Ishikawa (cell line): ENCODE measurements around the gene CCDC102B.

Experiments used
- CEBPB ChIP-seq: IDR thresholded peaks from 2 replicates; pipeline ENCODE4 v1.6.1; 2012
- CREB1 ChIP-seq: IDR thresholded peaks from 2 replicates; pipeline ENCODE4 v1.6.1; 2012; ENCODE audit warnings: low read depth
- EGR1 ChIP-seq: IDR thresholded peaks from 2 replicates; pipeline ENCODE4 v1.6.1; 2012
- EP300 ChIP-seq: IDR thresholded peaks from 2 replicates; pipeline ENCODE4 v1.6.1; 2012; ENCODE audit warnings: borderline replicate concordance
- FOXM1 ChIP-seq: IDR thresholded peaks from 2 replicates; pipeline ENCODE4 v1.6.1; 2012; ENCODE audit warnings: low read depth, borderline replicate concordance
- NFIC ChIP-seq: IDR thresholded peaks from 2 replicates; pipeline ENCODE4 v1.6.1; 2012
- RAD21 ChIP-seq: IDR thresholded peaks from 2 replicates; pipeline ENCODE4 v1.6.1; 2012; ENCODE audit warnings: low read depth
- TAF1 ChIP-seq: IDR thresholded peaks from 2 replicates; pipeline ENCODE4 v1.6.1; 2012; ENCODE audit warnings: low read depth, mild to moderate bottlenecking
- TCF12 ChIP-seq: IDR thresholded peaks from 2 replicates; pipeline ENCODE4 v1.6.1; 2012; ENCODE audit warnings: low read depth
- TEAD4 ChIP-seq: IDR thresholded peaks from 2 replicates; pipeline ENCODE4 v1.6.1; 2012
- YY1 ChIP-seq: IDR thresholded peaks from 2 replicates; pipeline ENCODE4 v1.6.1; 2012; ENCODE audit warnings: low read depth
- ZBTB7A ChIP-seq: IDR thresholded peaks from 2 replicates; pipeline ENCODE4 v1.6.1; 2012; ENCODE audit warnings: low read depth
- TF ChIP-seq, protein P1 (sequence below): IDR thresholded peaks from 2 replicates; pipeline ENCODE4 v1.6.1; 2012
- TF ChIP-seq, protein P2 (sequence below): IDR thresholded peaks from 2 replicates; pipeline ENCODE4 v1.6.1; 2012; ENCODE audit warnings: low read depth, mild to moderate bottlenecking
- TF ChIP-seq, protein P3 (sequence below): IDR thresholded peaks from 2 replicates; pipeline ENCODE4 v1.6.1; 2012

CCDC102B gene

DNA sequence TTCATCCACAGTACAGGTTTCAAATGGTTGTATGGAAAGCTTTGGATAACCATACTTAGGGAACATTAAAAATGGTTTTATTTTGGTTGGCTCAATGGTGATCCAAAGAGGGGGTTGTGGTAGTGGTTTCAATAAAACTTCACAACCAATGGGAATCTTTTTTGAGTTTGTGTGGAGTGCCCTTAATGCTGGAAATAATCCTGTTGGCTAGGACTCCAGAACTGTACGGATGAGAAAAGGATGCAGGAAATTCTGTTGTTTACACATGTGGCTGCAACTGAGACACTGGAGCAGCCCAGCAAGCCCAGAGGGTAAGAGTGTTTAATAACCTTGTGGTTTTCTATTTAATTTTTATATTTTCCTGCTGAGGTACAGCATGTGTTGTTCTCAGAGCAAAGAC lies at the start of gene CCDC102B:
CCDC102B (plus strand) TSS at position 210 of the 400 bp plus-strand sequence. CDS start 38,684 bp downstream, outside the sequence.
- TF ChIP-seq, protein P1, sequence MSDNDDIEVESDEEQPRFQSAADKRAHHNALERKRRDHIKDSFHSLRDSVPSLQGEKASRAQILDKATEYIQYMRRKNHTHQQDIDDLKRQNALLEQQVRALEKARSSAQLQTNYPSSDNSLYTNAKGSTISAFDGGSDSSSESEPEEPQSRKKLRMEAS, result no peak
- TF ChIP-seq YY1 (no peak), EP300 (no peak), EGR1 (no peak), RAD21 (no peak), FOXM1 (no peak), CREB1 (no peak), CEBPB (no peak), TEAD4 (no peak), ZBTB7A (no peak), TAF1 (no peak), NFIC (no peak)
- TF ChIP-seq, protein P2, sequence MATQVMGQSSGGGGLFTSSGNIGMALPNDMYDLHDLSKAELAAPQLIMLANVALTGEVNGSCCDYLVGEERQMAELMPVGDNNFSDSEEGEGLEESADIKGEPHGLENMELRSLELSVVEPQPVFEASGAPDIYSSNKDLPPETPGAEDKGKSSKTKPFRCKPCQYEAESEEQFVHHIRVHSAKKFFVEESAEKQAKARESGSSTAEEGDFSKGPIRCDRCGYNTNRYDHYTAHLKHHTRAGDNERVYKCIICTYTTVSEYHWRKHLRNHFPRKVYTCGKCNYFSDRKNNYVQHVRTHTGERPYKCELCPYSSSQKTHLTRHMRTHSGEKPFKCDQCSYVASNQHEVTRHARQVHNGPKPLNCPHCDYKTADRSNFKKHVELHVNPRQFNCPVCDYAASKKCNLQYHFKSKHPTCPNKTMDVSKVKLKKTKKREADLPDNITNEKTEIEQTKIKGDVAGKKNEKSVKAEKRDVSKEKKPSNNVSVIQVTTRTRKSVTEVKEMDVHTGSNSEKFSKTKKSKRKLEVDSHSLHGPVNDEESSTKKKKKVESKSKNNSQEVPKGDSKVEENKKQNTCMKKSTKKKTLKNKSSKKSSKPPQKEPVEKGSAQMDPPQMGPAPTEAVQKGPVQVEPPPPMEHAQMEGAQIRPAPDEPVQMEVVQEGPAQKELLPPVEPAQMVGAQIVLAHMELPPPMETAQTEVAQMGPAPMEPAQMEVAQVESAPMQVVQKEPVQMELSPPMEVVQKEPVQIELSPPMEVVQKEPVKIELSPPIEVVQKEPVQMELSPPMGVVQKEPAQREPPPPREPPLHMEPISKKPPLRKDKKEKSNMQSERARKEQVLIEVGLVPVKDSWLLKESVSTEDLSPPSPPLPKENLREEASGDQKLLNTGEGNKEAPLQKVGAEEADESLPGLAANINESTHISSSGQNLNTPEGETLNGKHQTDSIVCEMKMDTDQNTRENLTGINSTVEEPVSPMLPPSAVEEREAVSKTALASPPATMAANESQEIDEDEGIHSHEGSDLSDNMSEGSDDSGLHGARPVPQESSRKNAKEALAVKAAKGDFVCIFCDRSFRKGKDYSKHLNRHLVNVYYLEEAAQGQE, result no peak
- TF ChIP-seq, protein P3, sequence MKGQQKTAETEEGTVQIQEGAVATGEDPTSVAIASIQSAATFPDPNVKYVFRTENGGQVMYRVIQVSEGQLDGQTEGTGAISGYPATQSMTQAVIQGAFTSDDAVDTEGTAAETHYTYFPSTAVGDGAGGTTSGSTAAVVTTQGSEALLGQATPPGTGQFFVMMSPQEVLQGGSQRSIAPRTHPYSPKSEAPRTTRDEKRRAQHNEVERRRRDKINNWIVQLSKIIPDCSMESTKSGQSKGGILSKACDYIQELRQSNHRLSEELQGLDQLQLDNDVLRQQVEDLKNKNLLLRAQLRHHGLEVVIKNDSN, result no peak

- TF ChIP-seq TAF1, result no peak
- TF ChIP-seq FOXM1, result no peak
- no peak for TF ChIP-seq CEBPB
- TF ChIP-seq, protein P2, result no peak
- TF ChIP-seq RAD21, result no peak
- TF ChIP-seq, protein P3, result no peak
- no peak for TF ChIP-seq CREB1
- TF ChIP-seq TEAD4, result no peak
- TF ChIP-seq, protein P1, result no peak
These were observed 40.8 kb upstream of the CCDC102B start for GRCh38 chr18:68757126-68757525.

DNA sequence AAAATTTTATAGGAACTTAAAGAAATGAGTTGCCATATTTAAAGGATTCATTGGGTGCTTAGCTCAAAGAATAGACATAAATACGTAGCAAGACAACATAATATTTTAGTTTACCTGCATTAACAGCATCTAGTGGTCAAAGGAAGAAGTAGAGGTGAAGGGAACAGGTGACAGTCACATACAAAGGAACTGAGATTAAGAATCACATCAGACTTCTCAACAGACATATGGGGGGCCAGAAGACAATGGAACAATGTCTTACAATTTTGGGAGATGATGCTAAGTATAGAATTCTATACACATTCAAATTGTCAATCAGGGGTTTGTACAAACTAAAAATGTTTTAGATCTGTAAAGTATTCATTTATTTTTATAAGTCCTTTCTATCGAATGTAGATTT lies 38.6 kb upstream of the CCDC102B start:
- TF ChIP-seq EP300 (no peak), CREB1 (no peak)

DNA sequence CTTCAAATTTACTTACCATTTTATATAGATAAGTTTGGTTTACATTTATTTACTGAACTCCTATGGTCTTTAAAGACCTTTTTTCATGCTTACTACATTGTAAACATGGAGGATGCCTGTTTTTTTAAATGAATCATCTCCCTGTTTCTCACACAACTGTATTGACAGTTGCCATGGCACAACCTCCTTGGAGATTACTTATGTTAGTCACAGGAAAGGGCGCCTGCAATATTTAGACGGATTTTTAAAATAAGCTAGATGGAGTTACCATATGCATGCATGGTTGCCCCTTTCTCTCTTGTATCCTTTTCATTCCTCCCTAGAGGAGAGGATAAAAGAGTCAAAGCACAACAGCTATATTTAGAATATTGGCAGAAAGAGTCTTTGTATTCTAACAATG lies 34.8 kb upstream of the CCDC102B start:
- TF ChIP-seq ZBTB7A, result no peak
- no peak for TF ChIP-seq FOXM1
- no peak for TF ChIP-seq CREB1
- TF ChIP-seq, protein P2, result no peak
- no peak for TF ChIP-seq TAF1
- TF ChIP-seq EGR1, result no peak

DNA sequence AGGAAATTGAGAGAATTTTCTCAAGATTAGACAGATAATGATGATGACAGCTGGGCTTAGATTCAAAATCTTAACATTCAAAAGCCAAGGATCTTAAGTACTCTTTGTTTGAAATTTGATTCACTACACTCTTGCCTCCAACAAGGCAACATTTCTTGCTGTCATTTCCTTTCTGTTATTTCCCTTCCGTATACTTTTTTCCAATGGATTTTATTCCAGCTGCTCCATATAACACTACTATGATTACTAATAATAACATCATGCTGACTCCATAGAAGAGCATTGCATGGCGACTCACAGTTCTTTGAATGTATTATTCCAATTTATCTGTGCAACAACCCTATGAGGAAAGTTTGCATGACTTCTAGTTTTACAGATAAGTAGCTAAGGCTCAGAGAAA lies 33.9 kb upstream of the CCDC102B start:
- TF ChIP-seq CREB1 (no peak), YY1 (no peak), EGR1 (no peak), TCF12 (no peak), RAD21 (no peak), ZBTB7A (no peak), CEBPB (no peak), EP300 (no peak)
- TF ChIP-seq, protein P2, result no peak
